HL-60 (cell line): Measurements from ENCODE around the gene BRIP1.

Experiments used
- POLR2AphosphoS5 ChIP-seq: IDR thresholded peaks from 2 replicates; pipeline ENCODE4 v1.6.1; 2012; ENCODE audit warnings: low read depth
- TF ChIP-seq, protein P1 (sequence below): IDR thresholded peaks from one replicate; pipeline ENCODE4 v1.5.1; 2011; ENCODE audit warnings: low read length, control low read depth, inconsistent platforms; ENCODE audit not compliant: insufficient read depth
- TF ChIP-seq, protein P2 (sequence below): IDR thresholded peaks from 2 replicates; pipeline ENCODE4 v1.6.1; 2012; ENCODE audit warnings: low read depth; ENCODE audit not compliant: insufficient replicate concordance

DNA sequence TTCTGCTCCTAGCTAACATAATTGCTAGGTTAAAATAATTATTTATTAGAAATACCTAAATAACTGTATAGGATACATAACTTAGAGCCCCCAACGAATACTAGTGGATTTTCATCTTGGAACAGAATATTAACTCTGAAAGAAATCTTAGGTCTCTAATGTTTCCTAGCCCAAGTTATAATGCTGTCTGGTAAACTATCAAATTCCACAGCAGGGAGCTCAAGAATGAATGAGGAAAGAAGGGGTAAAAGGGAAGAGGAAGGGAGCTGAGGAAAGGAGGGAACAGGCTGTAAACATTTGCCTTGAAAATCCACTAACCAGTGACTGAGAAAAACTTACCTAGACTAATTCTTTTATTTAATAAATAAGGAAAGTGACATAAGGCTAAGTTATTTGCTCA, 179.2 kb downstream of the BRIP1 start:
- TF ChIP-seq, protein P1, sequence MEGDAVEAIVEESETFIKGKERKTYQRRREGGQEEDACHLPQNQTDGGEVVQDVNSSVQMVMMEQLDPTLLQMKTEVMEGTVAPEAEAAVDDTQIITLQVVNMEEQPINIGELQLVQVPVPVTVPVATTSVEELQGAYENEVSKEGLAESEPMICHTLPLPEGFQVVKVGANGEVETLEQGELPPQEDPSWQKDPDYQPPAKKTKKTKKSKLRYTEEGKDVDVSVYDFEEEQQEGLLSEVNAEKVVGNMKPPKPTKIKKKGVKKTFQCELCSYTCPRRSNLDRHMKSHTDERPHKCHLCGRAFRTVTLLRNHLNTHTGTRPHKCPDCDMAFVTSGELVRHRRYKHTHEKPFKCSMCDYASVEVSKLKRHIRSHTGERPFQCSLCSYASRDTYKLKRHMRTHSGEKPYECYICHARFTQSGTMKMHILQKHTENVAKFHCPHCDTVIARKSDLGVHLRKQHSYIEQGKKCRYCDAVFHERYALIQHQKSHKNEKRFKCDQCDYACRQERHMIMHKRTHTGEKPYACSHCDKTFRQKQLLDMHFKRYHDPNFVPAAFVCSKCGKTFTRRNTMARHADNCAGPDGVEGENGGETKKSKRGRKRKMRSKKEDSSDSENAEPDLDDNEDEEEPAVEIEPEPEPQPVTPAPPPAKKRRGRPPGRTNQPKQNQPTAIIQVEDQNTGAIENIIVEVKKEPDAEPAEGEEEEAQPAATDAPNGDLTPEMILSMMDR: no peak
- TF ChIP-seq, protein P2, sequence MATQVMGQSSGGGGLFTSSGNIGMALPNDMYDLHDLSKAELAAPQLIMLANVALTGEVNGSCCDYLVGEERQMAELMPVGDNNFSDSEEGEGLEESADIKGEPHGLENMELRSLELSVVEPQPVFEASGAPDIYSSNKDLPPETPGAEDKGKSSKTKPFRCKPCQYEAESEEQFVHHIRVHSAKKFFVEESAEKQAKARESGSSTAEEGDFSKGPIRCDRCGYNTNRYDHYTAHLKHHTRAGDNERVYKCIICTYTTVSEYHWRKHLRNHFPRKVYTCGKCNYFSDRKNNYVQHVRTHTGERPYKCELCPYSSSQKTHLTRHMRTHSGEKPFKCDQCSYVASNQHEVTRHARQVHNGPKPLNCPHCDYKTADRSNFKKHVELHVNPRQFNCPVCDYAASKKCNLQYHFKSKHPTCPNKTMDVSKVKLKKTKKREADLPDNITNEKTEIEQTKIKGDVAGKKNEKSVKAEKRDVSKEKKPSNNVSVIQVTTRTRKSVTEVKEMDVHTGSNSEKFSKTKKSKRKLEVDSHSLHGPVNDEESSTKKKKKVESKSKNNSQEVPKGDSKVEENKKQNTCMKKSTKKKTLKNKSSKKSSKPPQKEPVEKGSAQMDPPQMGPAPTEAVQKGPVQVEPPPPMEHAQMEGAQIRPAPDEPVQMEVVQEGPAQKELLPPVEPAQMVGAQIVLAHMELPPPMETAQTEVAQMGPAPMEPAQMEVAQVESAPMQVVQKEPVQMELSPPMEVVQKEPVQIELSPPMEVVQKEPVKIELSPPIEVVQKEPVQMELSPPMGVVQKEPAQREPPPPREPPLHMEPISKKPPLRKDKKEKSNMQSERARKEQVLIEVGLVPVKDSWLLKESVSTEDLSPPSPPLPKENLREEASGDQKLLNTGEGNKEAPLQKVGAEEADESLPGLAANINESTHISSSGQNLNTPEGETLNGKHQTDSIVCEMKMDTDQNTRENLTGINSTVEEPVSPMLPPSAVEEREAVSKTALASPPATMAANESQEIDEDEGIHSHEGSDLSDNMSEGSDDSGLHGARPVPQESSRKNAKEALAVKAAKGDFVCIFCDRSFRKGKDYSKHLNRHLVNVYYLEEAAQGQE: no peak
- TF ChIP-seq POLR2AphosphoS5: no peak
